ENCODE data around the gene DAPK1.

DAPK1 gene

DNA sequence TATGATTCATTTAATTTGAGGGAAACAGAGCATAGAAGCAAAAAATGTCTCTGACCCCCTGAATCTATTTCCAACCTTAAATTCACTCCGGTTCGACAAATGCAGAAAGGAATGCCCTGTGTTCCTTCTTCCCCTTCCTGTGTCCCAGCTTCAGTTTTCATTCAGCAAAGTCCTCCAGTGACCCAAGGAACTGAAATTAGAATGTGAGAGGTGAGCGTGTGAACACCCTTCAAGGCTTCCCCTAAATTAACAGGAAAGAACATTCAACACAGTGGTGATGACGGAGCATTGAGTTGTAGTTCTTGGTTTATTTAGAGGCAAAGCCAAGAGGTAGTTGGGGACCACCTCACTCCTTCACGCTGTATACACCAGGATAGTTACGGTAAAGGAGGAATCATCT lies 130.7 kb downstream of the DAPK1 start:
- Histone ChIP-seq H3K4me1 (no peaks in the 10 kb centered on the region), H3K9ac (no peak overlapping the region), H3K4me3 (no peak overlapping the region), H3K9me3 (no peaks in the 10 kb centered on the region), H3K27me3 (no peaks in the 10 kb centered on the region), H3K27ac (no peak overlapping the region), H3K36me3 (no peaks in the 10 kb centered on the region), H4K20me1 (no peaks in the 10 kb centered on the region), H3K4me2 (no peak overlapping the region)
- TF ChIP-seq Cebpa-rat (IDR thresholded peaks at IDR 0.05): no peak

DNA sequence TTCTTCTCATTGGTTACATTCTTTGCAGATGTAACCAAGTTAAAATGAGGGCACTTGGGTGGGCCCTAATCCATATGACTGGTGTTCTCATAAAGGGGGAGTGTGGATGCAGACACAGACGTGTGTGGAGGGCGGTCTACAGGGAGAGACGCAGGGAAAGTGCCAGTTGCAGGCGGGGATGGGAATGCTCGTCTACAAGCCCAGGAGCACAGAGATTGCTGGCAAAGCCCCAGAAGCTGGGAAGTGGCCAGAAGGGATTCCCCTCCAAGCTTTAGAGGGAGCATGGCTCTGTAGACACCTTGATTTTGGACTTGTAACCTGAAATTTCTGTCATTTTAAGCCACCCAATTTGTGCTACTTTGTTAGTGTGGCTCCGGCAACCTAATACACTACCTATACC lies 131.4 kb downstream of the DAPK1 start:
- Histone ChIP-seq H3K27me3 (no peaks in the 10 kb centered on the region), H3K36me3 (no peaks in the 10 kb centered on the region), H3K4me3 (no peak overlapping the region), H3K9me3 (no peaks in the 10 kb centered on the region), H3K4me1 (no peaks in the 10 kb centered on the region), H3K27ac (no peak overlapping the region), H3K9ac (no peak overlapping the region), H3K4me2 (no peak overlapping the region), H4K20me1 (no peaks in the 10 kb centered on the region)
- no peak for TF ChIP-seq Cebpa-rat (IDR thresholded peaks at IDR 0.05)

DNA sequence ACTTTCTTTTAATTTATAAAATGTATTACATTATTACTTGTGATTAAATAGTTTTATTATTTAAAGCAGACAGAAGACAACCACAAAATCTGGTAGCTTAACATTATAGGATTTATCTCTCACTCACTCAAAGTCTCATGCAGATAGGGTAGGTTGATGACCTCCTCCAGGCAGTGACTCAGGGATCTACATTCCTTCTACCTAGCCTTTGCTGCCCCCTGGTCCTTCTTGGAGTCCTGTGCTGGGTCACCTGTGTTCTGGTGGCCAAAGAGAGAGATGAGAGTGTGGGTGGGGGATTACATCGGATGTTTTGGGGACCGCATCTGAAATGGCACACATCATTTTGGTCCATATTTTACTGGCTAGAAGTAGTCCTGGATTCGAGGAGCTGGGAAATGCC lies 132.6 kb downstream of the DAPK1 start:
- TF ChIP-seq Cebpa-rat (IDR thresholded peaks at IDR 0.05): no peak
- no peak overlapping the region for H3K27ac ChIP-seq

DNA sequence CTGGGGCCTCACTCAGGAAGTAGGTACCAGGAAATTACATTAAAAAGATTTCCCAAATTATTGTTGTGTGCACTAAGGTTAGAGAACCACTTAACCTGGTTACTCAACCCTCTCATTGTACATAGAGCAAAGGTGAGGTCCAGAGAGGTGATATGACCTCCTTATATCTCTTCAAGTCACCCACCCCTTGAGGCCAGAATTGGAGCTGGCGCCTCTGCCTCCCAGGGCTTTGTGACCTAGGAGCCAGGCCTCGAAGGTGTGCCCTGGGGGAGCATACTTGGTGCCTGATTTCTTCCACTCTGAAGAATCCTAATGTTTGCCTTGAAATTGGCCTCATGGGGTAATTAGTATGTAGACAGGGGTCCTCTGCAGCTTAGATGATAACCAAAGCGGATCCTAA lies 133.2 kb downstream of the DAPK1 start:
- H3K4me3 ChIP-seq: no peak overlapping the region
- no peak for TF ChIP-seq Cebpa-rat (IDR thresholded peaks at IDR 0.05)
- no peak overlapping the region for H3K9ac ChIP-seq
- H3K4me2 ChIP-seq: no peak overlapping the region
- H3K4me1 ChIP-seq: no peaks in the 10 kb centered on the region
- no peaks in the 10 kb centered on the region for H4K20me1 ChIP-seq
- no peak overlapping the region for H3K27ac ChIP-seq
- H3K36me3 ChIP-seq: no peaks in the 10 kb centered on the region
- no peaks in the 10 kb centered on the region for H3K9me3 ChIP-seq
- no peaks in the 10 kb centered on the region for H3K27me3 ChIP-seq

More for the DNA sequence above, 132.6 kb downstream of the DAPK1 start:
- no peaks in the 10 kb centered on the region for H3K36me3 ChIP-seq
- no peaks in the 10 kb centered on the region for H3K27me3 ChIP-seq
- H3K4me2 ChIP-seq: no peak overlapping the region
- H4K20me1 ChIP-seq: no peaks in the 10 kb centered on the region
- no peak overlapping the region for H3K4me3 ChIP-seq
- H3K4me1 ChIP-seq: no peaks in the 10 kb centered on the region
- no peak overlapping the region for H3K9ac ChIP-seq
- H3K9me3 ChIP-seq: no peaks in the 10 kb centered on the region

DNA sequence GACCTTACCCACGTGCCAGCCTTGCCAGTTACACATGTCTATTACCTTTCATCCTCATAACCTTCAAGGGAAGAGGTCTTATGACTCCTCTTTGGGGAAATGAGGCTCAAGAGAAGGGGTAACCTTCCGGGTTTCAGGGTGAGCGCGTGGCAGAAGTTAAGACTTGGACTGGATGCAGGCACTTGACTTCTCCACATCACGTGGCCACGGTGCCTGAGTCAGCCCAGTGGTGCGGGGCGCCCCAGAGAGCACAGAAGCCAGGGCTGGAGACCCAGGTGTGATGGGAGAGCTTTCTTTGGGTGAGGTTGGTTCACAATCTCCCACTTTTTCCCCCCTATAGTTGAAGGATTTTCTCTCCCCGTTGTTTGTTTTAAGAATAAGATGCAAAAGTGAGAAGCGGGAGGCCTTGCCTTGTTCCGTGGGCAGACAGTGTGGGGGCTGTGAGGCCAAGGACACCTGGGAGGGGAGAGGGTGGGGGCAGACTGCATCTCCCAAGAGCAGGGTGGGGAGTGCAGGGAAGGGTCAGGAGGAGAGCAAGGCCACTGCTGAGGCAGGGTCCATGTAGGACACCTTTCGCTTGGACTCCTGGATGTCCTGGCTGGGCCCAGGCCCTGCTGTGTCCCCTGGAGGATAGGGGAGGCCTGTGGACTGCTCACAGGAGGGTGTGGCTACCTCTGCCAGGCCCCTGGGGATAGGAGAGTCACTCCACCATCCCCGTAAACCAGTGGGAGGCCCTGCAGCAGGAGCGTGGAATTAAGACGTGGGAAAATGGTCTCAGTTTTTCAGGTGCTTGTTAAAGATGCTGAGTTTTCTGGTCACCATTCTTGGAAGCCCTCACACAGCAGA lies 138.2 kb downstream of the DAPK1 start:
- H3K4me2 ChIP-seq: no peak overlapping the region
- no peaks in the 10 kb centered on the region for H3K9me3 ChIP-seq
- no peak overlapping the region for H3K9ac ChIP-seq
- H3K36me3 ChIP-seq: no peaks in the 10 kb centered on the region
- H3K4me3 ChIP-seq: no peak overlapping the region
- H4K20me1 ChIP-seq: no peaks in the 10 kb centered on the region
- H3K27ac ChIP-seq: no peak overlapping the region
- TF ChIP-seq Cebpa-rat (IDR thresholded peaks at IDR 0.05): no peak
- no peaks in the 10 kb centered on the region for H3K4me1 ChIP-seq
- H3K27me3 ChIP-seq: no peaks in the 10 kb centered on the region

DNA sequence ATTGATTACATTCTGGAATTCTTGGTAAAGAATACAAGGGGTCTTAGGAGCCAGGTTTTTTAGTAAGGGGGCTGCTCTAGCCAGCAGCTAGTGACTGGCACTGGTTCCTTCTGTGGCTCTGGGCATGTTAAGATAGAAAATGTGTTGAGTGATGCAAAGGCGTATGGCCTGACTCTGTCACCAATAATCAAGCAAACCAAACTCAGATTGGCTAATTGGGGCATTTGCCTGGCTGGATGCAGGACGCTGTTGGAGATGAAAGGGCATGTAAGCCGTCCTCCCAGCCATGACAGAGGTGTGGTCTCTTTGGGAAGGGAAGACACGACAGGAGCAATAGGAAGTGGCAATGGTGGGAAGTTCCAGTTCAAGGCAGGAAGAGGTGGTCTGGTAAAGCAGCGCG lies 140.6 kb downstream of the DAPK1 start:
- Histone ChIP-seq H3K9me3 (no peaks in the 10 kb centered on the region), H3K4me2 (no peak overlapping the region), H3K4me3 (no peak overlapping the region), H4K20me1 (no peaks in the 10 kb centered on the region), H3K36me3 (no peaks in the 10 kb centered on the region), H3K27ac (no peak overlapping the region), H3K9ac (no peak overlapping the region), H3K4me1 (peaks cover 10% of the 10 kb centered on the region; the same call in 1 of the 2 replicates), H3K27me3 (no peaks in the 10 kb centered on the region)
- TF ChIP-seq Cebpa-rat (IDR thresholded peaks at IDR 0.05): no peak

DNA sequence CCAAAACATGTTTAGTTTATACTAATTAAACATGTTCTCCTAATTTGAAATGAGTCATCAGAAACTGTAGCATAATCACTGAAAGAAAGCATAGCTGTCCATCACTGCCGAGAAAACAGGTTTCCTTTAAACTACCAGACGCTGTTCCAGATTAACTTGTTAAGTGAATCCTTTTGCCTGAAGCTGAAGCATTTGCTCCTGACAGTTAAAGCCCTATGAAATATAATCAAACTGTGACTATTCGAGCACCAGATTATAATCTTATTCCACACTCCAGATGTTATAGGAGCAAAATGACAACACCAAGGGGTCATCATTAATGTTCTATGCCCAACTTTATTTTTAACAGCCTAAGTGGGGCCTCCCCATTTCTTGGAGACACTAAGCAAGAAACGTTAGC lies 142.3 kb downstream of the DAPK1 start:
- Histone ChIP-seq H3K9ac (no peak overlapping the region), H3K36me3 (no peaks in the 10 kb centered on the region), H3K4me1 (peaks cover 10% of the 10 kb centered on the region; the same call in 1 of the 2 replicates), H3K9me3 (no peaks in the 10 kb centered on the region), H3K4me3 (no peak overlapping the region), H3K4me2 (no peak overlapping the region), H3K27ac (no peak overlapping the region), H3K27me3 (no peaks in the 10 kb centered on the region), H4K20me1 (no peaks in the 10 kb centered on the region)
- no peak for TF ChIP-seq Cebpa-rat (IDR thresholded peaks at IDR 0.05)

DNA sequence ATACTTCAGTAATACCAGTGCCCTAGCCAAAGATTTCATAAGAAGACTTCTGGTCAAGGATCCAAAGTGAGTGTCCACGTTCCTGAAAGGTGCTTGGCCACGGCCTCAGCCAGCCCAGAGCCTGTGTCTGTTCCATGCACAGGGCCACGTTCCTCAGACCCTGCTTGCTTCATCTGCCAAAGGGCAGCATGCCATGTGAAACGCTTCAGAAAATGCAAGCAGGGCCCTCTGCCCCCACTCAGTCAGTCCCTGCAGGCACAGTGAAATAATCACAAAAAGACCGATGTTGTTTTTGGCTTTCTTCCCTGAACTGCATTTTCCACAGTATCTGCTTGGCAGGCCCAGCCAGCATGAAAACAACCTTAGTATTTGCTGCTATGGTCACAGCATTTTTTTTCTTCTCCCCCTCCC lies 142.7 kb downstream of the DAPK1 start:
- TF ChIP-seq Cebpa-rat (IDR thresholded peaks at IDR 0.05): no peak
- no peaks in the 10 kb centered on the region for H3K36me3 ChIP-seq
- H3K4me2 ChIP-seq: no peak overlapping the region
- no peaks in the 10 kb centered on the region for H4K20me1 ChIP-seq
- no peaks in the 10 kb centered on the region for H3K9me3 ChIP-seq
- no peak overlapping the region for H3K4me3 ChIP-seq
- no peak overlapping the region for H3K27ac ChIP-seq
- peaks cover 10% of the 10 kb centered on the region; the same call in 1 of the 2 replicates for H3K4me1 ChIP-seq
- H3K27me3 ChIP-seq: no peaks in the 10 kb centered on the region
- H3K9ac ChIP-seq: no peak overlapping the region

DNA sequence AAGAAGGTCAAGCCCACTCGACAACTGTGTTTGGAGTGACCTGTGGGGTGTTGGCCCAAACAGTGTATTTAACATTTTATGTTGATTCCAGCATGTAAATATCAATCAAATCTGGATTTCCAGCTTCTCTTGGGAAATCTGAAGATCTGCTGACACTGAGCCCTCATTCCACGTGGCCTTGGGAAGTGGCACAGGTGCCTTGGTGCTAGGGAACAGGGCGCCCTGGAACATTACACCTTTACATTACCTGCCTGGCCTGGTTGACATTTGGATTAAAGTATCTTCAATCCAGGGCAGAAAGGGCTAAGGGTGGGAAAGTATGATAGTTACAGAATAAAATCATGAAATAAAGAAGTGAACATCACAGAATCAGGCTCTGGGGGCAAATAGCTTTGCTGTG lies 143.4 kb downstream of the DAPK1 start:
- H3K4me2 ChIP-seq: no peak overlapping the region
- no peak for TF ChIP-seq Cebpa-rat (IDR thresholded peaks at IDR 0.05)
- H4K20me1 ChIP-seq: no peaks in the 10 kb centered on the region
- no peak overlapping the region for H3K4me3 ChIP-seq
- H3K9me3 ChIP-seq: no peaks in the 10 kb centered on the region
- peaks cover 10% of the 10 kb centered on the region; the same call in 1 of the 2 replicates for H3K4me1 ChIP-seq
- no peaks in the 10 kb centered on the region for H3K27me3 ChIP-seq
- no peak overlapping the region for H3K27ac ChIP-seq
- H3K9ac ChIP-seq: no peak overlapping the region
- H3K36me3 ChIP-seq: no peaks in the 10 kb centered on the region

DNA sequence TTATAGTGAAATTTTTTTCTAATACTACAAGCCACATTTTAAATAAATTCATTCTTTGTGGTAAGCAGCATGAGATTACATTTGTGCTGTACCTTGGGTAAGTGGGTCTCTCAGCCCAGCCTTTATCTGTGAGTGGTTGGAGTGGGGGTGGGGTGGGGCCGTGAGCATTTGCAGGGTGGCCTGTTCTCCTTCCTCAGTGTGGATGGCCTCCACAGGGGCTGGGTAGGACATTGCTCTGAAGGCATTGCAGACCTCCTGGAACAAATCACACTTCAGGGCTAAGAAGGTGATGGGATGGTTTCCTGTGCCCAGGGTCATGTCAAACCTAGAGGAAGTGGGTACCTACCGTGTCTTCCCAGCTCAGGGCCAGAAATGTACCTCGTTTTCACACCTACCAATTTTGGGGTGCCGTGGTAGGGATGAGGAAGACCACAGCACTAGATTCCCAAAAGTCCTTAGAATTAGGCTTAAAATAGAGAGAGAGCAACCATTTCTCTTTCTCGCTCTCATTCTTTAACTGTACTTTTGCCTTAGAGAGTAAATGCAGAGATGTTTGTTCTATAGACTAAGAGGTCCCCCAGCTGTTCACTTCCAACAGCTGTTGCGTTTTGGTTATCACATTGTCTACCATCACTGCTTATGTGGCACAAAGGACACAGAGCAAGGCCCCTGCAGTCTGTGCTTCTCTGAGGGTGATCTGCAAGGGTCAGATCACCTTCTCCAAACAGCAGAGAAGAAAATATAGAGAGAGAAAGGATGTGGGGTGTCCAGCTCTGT lies 144.9 kb downstream of the DAPK1 start:
- Histone ChIP-seq H3K36me3 (no peaks in the 10 kb centered on the region), H3K4me2 (no peak overlapping the region), H3K27ac (no peak overlapping the region), H4K20me1 (no peaks in the 10 kb centered on the region), H3K9me3 (no peaks in the 10 kb centered on the region), H3K27me3 (no peaks in the 10 kb centered on the region), H3K4me3 (no peak overlapping the region), H3K4me1 (peaks cover 10% of the 10 kb centered on the region; the same call in 1 of the 2 replicates), H3K9ac (no peak overlapping the region)
- no peak for TF ChIP-seq Cebpa-rat (IDR thresholded peaks at IDR 0.05)

Measured in BLaER1 (cell line).